A673 (cell line): ENCODE measurements around the gene SH3RF3. TPM values are rescaled to one million over a fixed set of nuclear protein-coding genes. Genes with fewer than 3 reads are reported as not detected.

ENCODE experiments used
- BruUV-seq: library from RNA; stranded (reverse); fragments of 400-500 nt; replicated peaks from 2 replicates; lab custom pipeline; 2021; lab: Mats Ljungman, UMichigan
- CTCF ChIA-PET: fragments of 300-600 bp; sonication (Branson Sonifier 250); formaldehyde crosslinking; loops from one replicate; lab custom pipeline; 2022; ENCODE audit warnings: antibody characterized with exemption; lab: Charles Lee
- POLR2A ChIA-PET: fragments of 300-600 bp; sonication (Branson Sonifier 250); formaldehyde crosslinking; loops from one replicate; lab custom pipeline; 2022; ENCODE audit warnings: antibody characterized with exemption; ENCODE audit not compliant: low non-redundant PET; lab: Charles Lee
- DNase-seq: peaks from one replicate; pipeline ENCODE4 v3.0.0-alpha.2; 2015; ENCODE audit warnings: low spot score
- H3K27ac ChIP-seq: fragments of 200-600 bp; sonication (generic); 2 replicates; pipeline ENCODE4 v1.5.1; 2016; ENCODE audit warnings: mixed run types, low read depth, mild to moderate bottlenecking, mixed read lengths, antibody characterized with exemption, low read length; ENCODE audit not compliant: poor library complexity, severe bottlenecking
- H3K27me3 ChIP-seq: fragments of 200-600 bp; sonication (generic); replicated peaks from 2 replicates; pipeline ENCODE4 v1.6.1; 2017; ENCODE audit warnings: mixed run types, low read depth, mild to moderate bottlenecking, mixed read lengths, antibody characterized with exemption, low read length; ENCODE audit not compliant: insufficient read depth, poor library complexity
- H3K36me3 ChIP-seq: fragments of 200-600 bp; sonication (generic); 2 replicates; pipeline ENCODE4 v1.6.1; 2016; ENCODE audit warnings: mixed run types, mild to moderate bottlenecking, mixed read lengths, antibody characterized with exemption, low read length; ENCODE audit not compliant: insufficient read depth, poor library complexity, severe bottlenecking
- H3K4me1 ChIP-seq: fragments of 200-600 bp; sonication (generic); 2 replicates; pipeline ENCODE4 v1.6.1; 2017; ENCODE audit warnings: mixed run types, mild to moderate bottlenecking, mixed read lengths, antibody characterized with exemption, low read length; ENCODE audit not compliant: insufficient read depth, poor library complexity, severe bottlenecking
- H3K4me3 ChIP-seq: fragments of 200-600 bp; sonication (generic); 2 replicates; pipeline ENCODE4 v1.5.1; 2016; ENCODE audit warnings: low read depth, mixed run types, mild to moderate bottlenecking, mixed read lengths, low read length; ENCODE audit not compliant: poor library complexity, severe bottlenecking
- H3K9me3 ChIP-seq: fragments of 200-600 bp; sonication (generic); 2 replicates; pipeline ENCODE4 v1.6.1; 2016; ENCODE audit warnings: mixed run types, low read depth, mild to moderate bottlenecking, mixed read lengths, antibody characterized with exemption, low read length; ENCODE audit not compliant: poor library complexity, severe bottlenecking
- CTCF ChIP-seq: fragments of 300-800, 200-600 bp; sonication (generic); conservative IDR thresholded peaks from 2 replicates; pipeline ENCODE4 v1.5.1; 2017; ENCODE audit warnings: low read depth, mild to moderate bottlenecking, antibody characterized with exemption, low read length, moderate library complexity, mixed read lengths
- EZH2 ChIP-seq: fragments of 200-600 bp; sonication (generic); IDR thresholded peaks from 2 replicates; pipeline ENCODE4 v1.6.1; 2017; ENCODE audit warnings: borderline replicate concordance, low read depth, mild to moderate bottlenecking, mixed read lengths, antibody characterized with exemption, low read length; ENCODE audit not compliant: poor library complexity, severe bottlenecking
- intact Hi-C: fragments of 100-400 bp; cut with micrococcal nuclease; formaldehyde crosslinking; loops from one replicate; pipeline ENCODE4 v1.10.0; 2022; ENCODE audit not compliant: unreplicated experiment
- total RNA-seq: library from RNA; stranded (reverse); gene quantifications from 2 replicates; pipeline ENCODE4 v1.2.3, GENCODE V29; 2021

SH3RF3 gene
- total RNA-seq, 1 experiment from 2014 or later: 0.15 TPM

- no peaks in the 10 kb centered on the region for H3K4me1 ChIP-seq
- POLR2A ChIA-PET: no interaction called here
- BruUV-seq: no TSS peak
- H3K36me3 ChIP-seq: no peaks in the 10 kb centered on the region
- TF ChIP-seq CTCF (no peak), EZH2 (no peak)
- H3K4me3 ChIP-seq: no peak overlapping the region
- H3K27me3 ChIP-seq: no peaks in the 10 kb centered on the region
- CTCF ChIA-PET: no interaction called here
- intact Hi-C loops: loop anchor here (5.0 to 10.0 kb wide), 2 partner anchors 587 to 659 kb away; no protein-coding TSS in a partner anchor
- H3K27ac ChIP-seq: no peak overlapping the region
- DNase-seq: no peak
- no peaks in the 10 kb centered on the region for H3K9me3 ChIP-seq
Measured at GRCh38 chr2:109513749-109514588, 385.0 kb downstream of the SH3RF3 start.

GRCh38 chr2:109514857-109515256 is 385.9 kb downstream of the SH3RF3 start:
- POLR2A ChIA-PET: no interaction called here
- BruUV-seq: no TSS peak

GRCh38 chr2:109516445-109517117 is 387.6 kb downstream of the SH3RF3 start:
- Histone ChIP-seq H3K36me3 (no peaks in the 10 kb centered on the region), H3K27me3 (no peaks in the 10 kb centered on the region), H3K4me3 (no peak overlapping the region), H3K27ac (no peak overlapping the region), H3K9me3 (no peaks in the 10 kb centered on the region), H3K4me1 (no peaks in the 10 kb centered on the region)
- POLR2A ChIA-PET: no interaction called here
- CTCF ChIA-PET: no interaction called here
- no TSS peak for BruUV-seq
- peak; percentile 39 for DNase-seq
- no peak for TF ChIP-seq EZH2
- TF ChIP-seq CTCF: peak; percentile 70
- intact Hi-C loops: loop anchor here (10.0 kb wide), 1 partner anchor 662 kb away; no protein-coding TSS in a partner anchor

More at GRCh38 chr2:109514857-109515256, 385.9 kb downstream of the SH3RF3 start:
- H3K36me3 ChIP-seq: no peaks in the 10 kb centered on the region
- no peak for TF ChIP-seq EZH2
- TF ChIP-seq CTCF: no peak
- CTCF ChIA-PET: no interaction called here
- intact Hi-C loops: loop anchor here (5.0 to 10.0 kb wide), 2 partner anchors 588 to 660 kb away; no protein-coding TSS in a partner anchor
- no peak for DNase-seq
- H3K9me3 ChIP-seq: no peaks in the 10 kb centered on the region
- no peaks in the 10 kb centered on the region for H3K4me1 ChIP-seq
- no peak overlapping the region for H3K4me3 ChIP-seq
- no peak overlapping the region for H3K27ac ChIP-seq
- H3K27me3 ChIP-seq: no peaks in the 10 kb centered on the region
